H1 (cell line): ENCODE measurements around the gene DLL3. TPM values are rescaled to one million over a fixed set of nuclear protein-coding genes. Genes with fewer than 3 reads are reported as not detected.

ENCODE experiments used
- BACH1 ChIP-seq: IDR thresholded peaks from 2 replicates; pipeline ENCODE4 v1.6.1; 2012; ENCODE audit warnings: low read length, improper control_type of control experiment
- CEBPB ChIP-seq: IDR thresholded peaks from 2 replicates; pipeline ENCODE4 v1.6.1; 2012; ENCODE audit warnings: low read depth, low read length
- CTBP2 ChIP-seq: IDR thresholded peaks from 2 replicates; pipeline ENCODE4 v1.7.0; 2011; ENCODE audit warnings: borderline replicate concordance, mild to moderate bottlenecking, moderate library complexity, mixed read lengths, low read length; ENCODE audit not compliant: insufficient read depth, insufficient read length
- GTF2F1 ChIP-seq: IDR thresholded peaks from 2 replicates; pipeline ENCODE4 v1.6.1; 2012; ENCODE audit warnings: low read depth, low read length, improper control_type of control experiment, borderline replicate concordance
- HDAC2 ChIP-seq, 2 experiments: fragments of 300-600 bp in 1 of 2; sonication (generic) in 1 of 2; IDR thresholded peaks; 2 replicates each; pipeline ENCODE4 v1.6.1; 2011 to 2012; ENCODE audit warnings: low read depth in 2 of 2, low read length in 2 of 2, mild to moderate bottlenecking in 2 of 2, moderate library complexity in 2 of 2, borderline replicate concordance in 1 of 2, inconsistent platforms in 1 of 2
- SIN3A ChIP-seq, 2 experiments: IDR thresholded peaks in 1 of 2; conservative IDR thresholded peaks in 1 of 2; 2 replicates each; pipeline ENCODE4 v1.6.1; 2011 to 2012; ENCODE audit warnings: low read length in 2 of 2, improper control_type of control experiment in 1 of 2, low read depth in 1 of 2, mild to moderate bottlenecking in 1 of 2
- SIRT6 ChIP-seq: IDR thresholded peaks from one replicate; pipeline ENCODE4 v1.7.1; 2012; ENCODE audit warnings: low read length, inconsistent platforms
- SP1 ChIP-seq: IDR thresholded peaks from 2 replicates; pipeline ENCODE4 v1.6.1; 2011; ENCODE audit warnings: low read depth, low read length
- SP4 ChIP-seq: IDR thresholded peaks from 2 replicates; pipeline ENCODE4 v1.6.1; 2012; ENCODE audit warnings: low read length, inconsistent platforms
- polyA plus RNA-seq, 7 experiments: library from polyadenylated mRNA; depleted of rRNA in 3 of 7; stranded (reverse) in 5 of 7; unstranded in 2 of 7; fragments of >200 nt in 5 of 7; fragments of 200-250 nt in 2 of 7; gene quantifications; 1 replicate in 5 of 7; 2 replicates in 1 of 7; 4 replicates in 1 of 7; pipeline versions ENCODE4 v1.2.1 to v1.2.3, GENCODE V29; 2011 to 2013; ENCODE audit warnings: missing spikeins in 2 of 7, mixed read lengths in 2 of 7
- total RNA-seq: library from RNA; stranded (reverse); fragmentation: NEBNext Ultra II Directional; extraction: Animal tissue kit (Norgen Biotek cat#: 25700); gene quantifications from 2 replicates; pipeline ENCODE4 v1.2.1, GENCODE V29; 2021

DLL3 gene
- total and polyA plus RNA-seq, 2 of the 8 experiments (the other 6 are each of a cell fraction or from before 2014, with no cell fraction given): 12.2 to 13.8 TPM

GRCh38 chr19:39553082-39553652, 54.4 kb downstream of the DLL3 start (continued):
- TF ChIP-seq SIRT6: no peak
- TF ChIP-seq CEBPB: no peak
- TF ChIP-seq SIN3A (conservative IDR thresholded peaks at IDR 0.05 in 1 of 2, IDR thresholded peaks at IDR 0.05 in 1 of 2; ENCODE audit: low read depth in 1 of 2, low read length in 2 of 2): no peak
- no peak for TF ChIP-seq SP4
- TF ChIP-seq GTF2F1: no peak
- TF ChIP-seq SP1: no peak
- no peak for TF ChIP-seq HDAC2 (IDR thresholded peaks at IDR 0.05; ENCODE audit: borderline replicate concordance in 1 of 2, low read depth in 2 of 2, low read length in 2 of 2)
- no peak for TF ChIP-seq CTBP2
- TF ChIP-seq BACH1: no peak
